NB4 (cell line): Measurements from ENCODE around the gene SPTLC3.

Experiments used
- CTCF ChIP-seq: IDR thresholded peaks from one replicate; pipeline ENCODE4 v1.5.1; 2012; ENCODE audit warnings: low read depth, low read length
- MYC ChIP-seq: IDR thresholded peaks from 2 replicates; pipeline ENCODE4 v1.6.1; 2011; ENCODE audit warnings: low read depth, low read length
- POLR2A ChIP-seq: IDR thresholded peaks from 2 replicates; pipeline ENCODE4 v1.6.1; 2011; ENCODE audit warnings: mild to moderate bottlenecking; ENCODE audit not compliant: insufficient read length; ENCODE audit errors: extremely low read depth
- TF ChIP-seq, protein P1 (sequence below): IDR thresholded peaks from 2 replicates; pipeline ENCODE4 v1.6.1; 2011; ENCODE audit warnings: low read depth, low read length

- TF ChIP-seq POLR2A (no peak), MYC (no peak), CTCF (no peak)
- TF ChIP-seq, protein P1, sequence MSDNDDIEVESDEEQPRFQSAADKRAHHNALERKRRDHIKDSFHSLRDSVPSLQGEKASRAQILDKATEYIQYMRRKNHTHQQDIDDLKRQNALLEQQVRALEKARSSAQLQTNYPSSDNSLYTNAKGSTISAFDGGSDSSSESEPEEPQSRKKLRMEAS: no peak
Measured at GRCh38 chr20:13009682-13010406, 1.1 kb downstream of the SPTLC3 start.
